ENCODE measurements around the gene HHAT.

DNA sequence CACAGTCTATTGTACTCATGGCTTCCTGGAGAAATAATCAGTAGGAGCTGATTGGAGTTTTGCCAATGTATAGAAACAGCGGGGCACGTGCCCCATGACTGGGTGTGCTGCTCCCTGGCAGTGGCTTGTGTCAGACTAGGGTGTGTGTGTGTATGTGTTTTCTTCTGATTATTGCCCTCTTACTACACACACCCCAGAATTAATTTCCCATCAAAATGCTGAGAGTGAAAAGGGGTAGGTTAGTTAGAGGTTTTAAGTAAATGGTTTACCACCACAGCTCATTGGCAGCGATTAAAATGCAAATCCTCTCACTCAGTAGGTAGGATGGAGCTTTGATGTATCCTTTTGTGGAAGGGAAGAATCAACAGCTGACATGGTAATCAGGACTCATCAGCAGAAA lies 29.9 kb downstream of the HHAT start:
- TF ChIP-seq, protein P1, sequence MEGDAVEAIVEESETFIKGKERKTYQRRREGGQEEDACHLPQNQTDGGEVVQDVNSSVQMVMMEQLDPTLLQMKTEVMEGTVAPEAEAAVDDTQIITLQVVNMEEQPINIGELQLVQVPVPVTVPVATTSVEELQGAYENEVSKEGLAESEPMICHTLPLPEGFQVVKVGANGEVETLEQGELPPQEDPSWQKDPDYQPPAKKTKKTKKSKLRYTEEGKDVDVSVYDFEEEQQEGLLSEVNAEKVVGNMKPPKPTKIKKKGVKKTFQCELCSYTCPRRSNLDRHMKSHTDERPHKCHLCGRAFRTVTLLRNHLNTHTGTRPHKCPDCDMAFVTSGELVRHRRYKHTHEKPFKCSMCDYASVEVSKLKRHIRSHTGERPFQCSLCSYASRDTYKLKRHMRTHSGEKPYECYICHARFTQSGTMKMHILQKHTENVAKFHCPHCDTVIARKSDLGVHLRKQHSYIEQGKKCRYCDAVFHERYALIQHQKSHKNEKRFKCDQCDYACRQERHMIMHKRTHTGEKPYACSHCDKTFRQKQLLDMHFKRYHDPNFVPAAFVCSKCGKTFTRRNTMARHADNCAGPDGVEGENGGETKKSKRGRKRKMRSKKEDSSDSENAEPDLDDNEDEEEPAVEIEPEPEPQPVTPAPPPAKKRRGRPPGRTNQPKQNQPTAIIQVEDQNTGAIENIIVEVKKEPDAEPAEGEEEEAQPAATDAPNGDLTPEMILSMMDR (IDR thresholded peaks at IDR 0.05) = no peak
- no peak for TF ChIP-seq POLR2A (IDR thresholded peaks at IDR 0.05)

All from esophagus squamous epithelium (tissue), 4 donors.